ENCODE data around the gene SLC22A12. TPM values are rescaled to one million over a fixed set of nuclear protein-coding genes. Genes with fewer than 3 reads are reported as not detected.

The SLC22A12 gene
- polyA plus RNA-seq, 1 of the 3 experiments (the other 2 are of a cell fraction) = not detected

- TF ChIP-seq GABPA (IDR thresholded peaks at IDR 0.05; ENCODE audit: low read depth) (no peak), TCF12 (IDR thresholded peaks at IDR 0.05) (no peak), CTCF (IDR thresholded peaks at IDR 0.05) (no peak), RAD21 (IDR thresholded peaks at IDR 0.05; ENCODE audit: low read length) (no peak), FOXM1 (IDR thresholded peaks at IDR 0.05; ENCODE audit: low read depth) (no peak), TEAD4 (IDR thresholded peaks at IDR 0.05; ENCODE audit: borderline replicate concordance, insufficient read depth) (no peak)
- Histone ChIP-seq H3K27me3 (ENCODE audit: insufficient read depth) (no peaks in the 10 kb centered on the region), H3K36me3 (replicated peaks in 1 of 2; ENCODE audit: control insufficient read depth in 1 of 2, insufficient read depth in 2 of 2, low read length in 1 of 2) (no peaks in the 10 kb centered on the region), H3F3A (replicated peaks; ENCODE audit: insufficient read depth) (no peaks in the 10 kb centered on the region), H3K9me2 (no peaks in the 10 kb centered on the region), H3K4me2 (no peak overlapping the region), H3K9ac (no peak overlapping the region), H3K27ac (ENCODE audit: low read depth in 2 of 2, low read length in 1 of 2) (no peak overlapping the region), H3K79me2 (ENCODE audit: insufficient read depth) (no peaks in the 10 kb centered on the region), H2AFZ (ENCODE audit: low read depth) (no peak overlapping the region), H4K20me1 (ENCODE audit: insufficient read depth) (no peaks in the 10 kb centered on the region), H3K9me3 (no peaks in the 10 kb centered on the region), H3K4me3 (ENCODE audit: low read depth in 2 of 2, low read length in 1 of 2) (no peak overlapping the region), H3K4me1 (ENCODE audit: control insufficient read depth in 1 of 2, insufficient read depth in 2 of 2, low read depth in 1 of 2, low read length in 1 of 2) (no peaks in the 10 kb centered on the region)
- DNase-seq = no peak
- POLR2A ChIA-PET = no interaction called here
- WGBS (ENCODE audit: low lambda C conversion rate) = 54% methylated on average over 8 of the region's 8 CpGs
- CTCF ChIA-PET = interaction anchor here (1.2 to 1.4 kb wide), 2 partner anchors 32 to 67 kb away, joined by 3 read pairs; no protein-coding TSS in a partner anchor
Observed at GRCh38 chr11:64585150-64585549, 5.9 kb upstream of the SLC22A12 start.

- H3K9ac ChIP-seq = no peak overlapping the region
- no peak overlapping the region for H3K4me3 ChIP-seq (ENCODE audit: low read depth in 2 of 2, low read length in 1 of 2)
- no peaks in the 10 kb centered on the region for H3K9me3 ChIP-seq
- ChIA-PET CTCF (interaction anchor here (1.4 kb wide), 1 partner anchor 33 kb away, joined by 3 read pairs; no protein-coding TSS in a partner anchor), POLR2A (no interaction called here)
- H4K20me1 ChIP-seq (ENCODE audit: insufficient read depth) = no peaks in the 10 kb centered on the region
- H3K36me3 ChIP-seq (replicated peaks in 1 of 2; ENCODE audit: control insufficient read depth in 1 of 2, insufficient read depth in 2 of 2, low read length in 1 of 2) = no peaks in the 10 kb centered on the region
- no peaks in the 10 kb centered on the region for H3K9me2 ChIP-seq
- no peak overlapping the region for H3K4me2 ChIP-seq
- no peaks in the 10 kb centered on the region for H3K4me1 ChIP-seq (ENCODE audit: control insufficient read depth in 1 of 2, insufficient read depth in 2 of 2, low read depth in 1 of 2, low read length in 1 of 2)
- no peak for TF ChIP-seq ELF1 (IDR thresholded peaks at IDR 0.05)
- H3K79me2 ChIP-seq (ENCODE audit: insufficient read depth) = no peaks in the 10 kb centered on the region
- H3K27ac ChIP-seq (ENCODE audit: low read depth in 2 of 2, low read length in 1 of 2) = no peak overlapping the region
- no peak overlapping the region for H2AFZ ChIP-seq (ENCODE audit: low read depth)
- H3F3A ChIP-seq (replicated peaks; ENCODE audit: insufficient read depth) = no peaks in the 10 kb centered on the region
- H3K27me3 ChIP-seq (ENCODE audit: insufficient read depth) = no peaks in the 10 kb centered on the region
- DNase-seq = no peak
Observed at GRCh38 chr11:64586366-64586765, 4.7 kb upstream of the SLC22A12 start.

- CTCF ChIA-PET = interaction anchor here (1.1 to 3.2 kb wide), 2 partner anchors 61 to 140 kb away, joined by 4 to 11 read pairs; no protein-coding TSS in a partner anchor
Observed at GRCh38 chr11:64588701-64589100, 2.3 kb upstream of the SLC22A12 start.

More at GRCh38 chr11:64588701-64589100, 2.3 kb upstream of the SLC22A12 start:
- no peak for TF ChIP-seq SMC3 (IDR thresholded peaks at IDR 0.05; ENCODE audit: low read depth, low read length)
- TF ChIP-seq FOXJ3 (CRISPR knock-in tag; IDR thresholded peaks at IDR 0.05) = no peak
- no peak for TF ChIP-seq GABPA (IDR thresholded peaks at IDR 0.05; ENCODE audit: low read depth)
- no peak for TF ChIP-seq ELF1 (IDR thresholded peaks at IDR 0.05)
- TF ChIP-seq USF2 (IDR thresholded peaks at IDR 0.05; ENCODE audit: borderline replicate concordance, low read depth, low read length) = no peak
- no peak for TF ChIP-seq TCF12 (IDR thresholded peaks at IDR 0.05)
- TF ChIP-seq ZBTB33 (IDR thresholded peaks at IDR 0.05; ENCODE audit: borderline replicate concordance, low read depth) = no peak
- no peak for TF ChIP-seq JUND (IDR thresholded peaks at IDR 0.05)
- TF ChIP-seq RCOR1 (IDR thresholded peaks at IDR 0.05; ENCODE audit: low read length) = no peak
- no peak for TF ChIP-seq RFX5 (IDR thresholded peaks at IDR 0.05; ENCODE audit: low read length)
- no peak for TF ChIP-seq SIN3A (IDR thresholded peaks at IDR 0.05; ENCODE audit: borderline replicate concordance, low read depth, low read length)
- TF ChIP-seq TEAD4 (IDR thresholded peaks at IDR 0.05; ENCODE audit: borderline replicate concordance, insufficient read depth) = no peak
- Histone ChIP-seq H3K27ac (ENCODE audit: low read depth in 2 of 2, low read length in 1 of 2) (no peak overlapping the region), H3K9me2 (no peaks in the 10 kb centered on the region), H3K4me3 (ENCODE audit: low read depth in 2 of 2, low read length in 1 of 2) (no peak overlapping the region), H3K9ac (no peak overlapping the region), H3F3A (replicated peaks; ENCODE audit: insufficient read depth) (no peaks in the 10 kb centered on the region), H3K27me3 (ENCODE audit: insufficient read depth) (no peaks in the 10 kb centered on the region), H3K9me3 (no peaks in the 10 kb centered on the region), H3K4me2 (no peak overlapping the region), H3K36me3 (replicated peaks in 1 of 2; ENCODE audit: control insufficient read depth in 1 of 2, insufficient read depth in 2 of 2, low read length in 1 of 2) (no peaks in the 10 kb centered on the region), H3K4me1 (ENCODE audit: control insufficient read depth in 1 of 2, insufficient read depth in 2 of 2, low read depth in 1 of 2, low read length in 1 of 2) (no peaks in the 10 kb centered on the region), H4K20me1 (ENCODE audit: insufficient read depth) (no peaks in the 10 kb centered on the region), H3K79me2 (ENCODE audit: insufficient read depth) (no peaks in the 10 kb centered on the region), H2AFZ (ENCODE audit: low read depth) (no peak overlapping the region)
- WGBS (ENCODE audit: low lambda C conversion rate) = 33% methylated on average over 2 of the region's 2 CpGs
- DNase-seq = no peak
- POLR2A ChIA-PET = no interaction called here
